Spleen (tissue), 11 donors: ENCODE results near the gene TLDC2. TPM values are rescaled to one million over a fixed set of nuclear protein-coding genes. Genes with fewer than 3 reads are reported as not detected.

Experiments used
- DNase-seq: peaks from one replicate; pipeline ENCODE4 v3.0.0-alpha.2; 2020
- H3K27ac ChIP-seq, 8 donors: fragments of 200-600 bp; sonication (generic) in 7 of 8; 1 replicate in 4 of 8; 2 replicates in 4 of 8; pipeline versions ENCODE4 v1.5.0 to v1.8.0; 2016 to 2021; ENCODE audit warnings: inconsistent platforms in 4 of 8, mild to moderate bottlenecking in 4 of 8, moderate library complexity in 1 of 8
- H3K27me3 ChIP-seq, 7 donors: fragments of 200-600 bp; sonication (generic) in 6 of 7; replicated peaks in 1 of 7; 1 replicate in 4 of 7; 2 replicates in 3 of 7; pipeline versions ENCODE4 v1.5.0 to v1.8.0; 2016 to 2021; ENCODE audit warnings: inconsistent platforms in 3 of 7, mild to moderate bottlenecking in 1 of 7
- H3K36me3 ChIP-seq, 6 donors: fragments of 200-600 bp; sonication (generic) in 5 of 6; 1 replicate in 4 of 6; 2 replicates in 2 of 6; pipeline versions ENCODE4 v1.5.0 to v1.8.0; 2016 to 2021; ENCODE audit warnings: inconsistent platforms in 2 of 6
- H3K4me1 ChIP-seq, 6 donors: fragments of 200-600 bp; sonication (generic) in 5 of 6; 1 replicate in 3 of 6; 2 replicates in 3 of 6; pipeline versions ENCODE4 v1.5.0 to v1.8.0; 2016 to 2021; ENCODE audit warnings: inconsistent platforms in 3 of 6
- H3K4me3 ChIP-seq, 8 donors: fragments of 200-600 bp; sonication (generic) in 7 of 8; 1 replicate in 4 of 8; 2 replicates in 4 of 8; pipeline versions ENCODE4 v1.5.0 to v1.8.0; 2016 to 2021; ENCODE audit warnings: inconsistent platforms in 4 of 8, mild to moderate bottlenecking in 4 of 8, moderate library complexity in 2 of 8
- H3K9me3 ChIP-seq, 8 donors: fragments of 200-600 bp; sonication (generic) in 7 of 8; 1 replicate in 4 of 8; 2 replicates in 4 of 8; pipeline versions ENCODE4 v1.5.0 to v1.8.0; 2016 to 2021; ENCODE audit warnings: inconsistent platforms in 4 of 8
- POLR2A ChIP-seq, 3 donors: fragments of 450-650 bp; IDR thresholded peaks; one replicate each; pipeline ENCODE4 v1.5.1; 2017; ENCODE audit warnings: antibody characterized with exemption in 3 of 3, mild to moderate bottlenecking in 1 of 3
- POLR2AphosphoS5 ChIP-seq, 3 donors: sonication (generic); formaldehyde crosslinking; IDR thresholded peaks; one replicate each; pipeline ENCODE4 v1.5.1; 2017; ENCODE audit warnings: antibody characterized with exemption in 3 of 3
- WGBS, 5 donors: extraction: QIAGEN DNeasy Blood & Tissue Kit in 3 of 5; methylation state at CpG; one replicate each; pipeline versions ENCODE4 v1.1.5 to v1.1.7; 2013 to 2018; 5-methylcytosine and 5-hydroxymethylcytosine counted together
- intact Hi-C: fragments of 100-400 bp; cut with DNase I; formaldehyde crosslinking; loops from one replicate; pipeline ENCODE4 v1.15.0; 2023; ENCODE audit warnings: low total_unique reads
- polyA plus RNA-seq, 3 donors: library from polyadenylated mRNA; stranded (reverse); fragments of 200-250 nt; gene quantifications; one replicate each; pipeline ENCODE4 v1.2.1, GENCODE V29; 2013
- total RNA-seq, 7 donors: library from RNA; depleted of rRNA in 3 of 7; stranded (reverse); fragments of >200 nt in 3 of 7; fragmentation: NEBNext Ultra II Directional in 4 of 7; extraction: Animal tissue kit (Norgen Biotek cat#: 25700) in 4 of 7; gene quantifications; one replicate each; pipeline versions ENCODE4 v1.1.0 to v1.2.1, GENCODE V29; 2016 to 2021
- TF ChIP-seq, protein P1 (sequence below), 11 experiments: fragments of 200-600 bp in 7 of 11; fragments of 450-650 bp in 4 of 11; sonication (generic) in 4 of 11; IDR thresholded peaks in 8 of 11; conservative IDR thresholded peaks in 3 of 11; 1 replicate in 7 of 11; 2 replicates in 4 of 11; pipeline versions ENCODE4 v1.4.0 to v1.8.0; 2016 to 2021; ENCODE audit warnings: antibody characterized with exemption in 11 of 11, inconsistent platforms in 4 of 11, mild to moderate bottlenecking in 1 of 11
- donor health status: healthy with polysubstance abuse.
- donor health status: DM: no; HTN: no; CAD: no; lungs with moderate emphysema.
- donor health status: DM: no; HTN: no; CAD: no.
- donor health status: Bipolar disorder and iron deficiency.
- donor health status: healthy.
- donor health status: DM: no; HTN: no; CAD: no.
- donor health status: DM: yes; HTN: yes; CAD: no.

TLDC2 gene
- total and polyA plus RNA-seq, 10 donors, result 0.05 to 0.16 (median 0.11) TPM; not detected in 7

GRCh38 chr20:36830791-36831691 lies 44.9 kb upstream of the TLDC2 start:
- TF ChIP-seq POLR2A (IDR thresholded peaks at IDR 0.05) (no peak), POLR2AphosphoS5 (IDR thresholded peaks at IDR 0.05) (peak; percentile 78 to 83 (median 81))
- TF ChIP-seq, protein P1, sequence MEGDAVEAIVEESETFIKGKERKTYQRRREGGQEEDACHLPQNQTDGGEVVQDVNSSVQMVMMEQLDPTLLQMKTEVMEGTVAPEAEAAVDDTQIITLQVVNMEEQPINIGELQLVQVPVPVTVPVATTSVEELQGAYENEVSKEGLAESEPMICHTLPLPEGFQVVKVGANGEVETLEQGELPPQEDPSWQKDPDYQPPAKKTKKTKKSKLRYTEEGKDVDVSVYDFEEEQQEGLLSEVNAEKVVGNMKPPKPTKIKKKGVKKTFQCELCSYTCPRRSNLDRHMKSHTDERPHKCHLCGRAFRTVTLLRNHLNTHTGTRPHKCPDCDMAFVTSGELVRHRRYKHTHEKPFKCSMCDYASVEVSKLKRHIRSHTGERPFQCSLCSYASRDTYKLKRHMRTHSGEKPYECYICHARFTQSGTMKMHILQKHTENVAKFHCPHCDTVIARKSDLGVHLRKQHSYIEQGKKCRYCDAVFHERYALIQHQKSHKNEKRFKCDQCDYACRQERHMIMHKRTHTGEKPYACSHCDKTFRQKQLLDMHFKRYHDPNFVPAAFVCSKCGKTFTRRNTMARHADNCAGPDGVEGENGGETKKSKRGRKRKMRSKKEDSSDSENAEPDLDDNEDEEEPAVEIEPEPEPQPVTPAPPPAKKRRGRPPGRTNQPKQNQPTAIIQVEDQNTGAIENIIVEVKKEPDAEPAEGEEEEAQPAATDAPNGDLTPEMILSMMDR (IDR thresholded peaks at IDR 0.05 in 8 of 11, conservative IDR thresholded peaks at IDR 0.05 in 3 of 11), result peak in 3 of 11 experiments; percentile 17 to 31 (median 19)

DNA sequence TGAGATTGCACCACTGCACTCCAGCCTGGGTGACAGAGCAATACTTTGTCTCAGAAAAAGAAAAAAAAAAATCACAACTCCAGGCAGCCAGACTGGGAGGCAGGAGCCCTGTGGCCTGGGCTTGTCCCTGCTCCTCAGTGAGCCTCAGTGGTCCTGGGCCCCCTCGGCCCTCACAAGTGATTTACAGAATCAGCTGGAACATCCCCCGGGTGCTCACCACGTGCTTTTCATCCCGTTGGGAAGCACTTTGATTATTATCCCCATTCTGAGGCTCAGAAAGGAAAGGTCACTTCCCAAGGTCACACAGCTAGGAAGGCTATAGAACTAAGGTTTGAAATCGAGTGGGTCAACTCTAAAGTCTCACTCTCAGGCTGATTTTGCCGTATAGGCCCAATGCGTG lies 43.1 kb upstream of the TLDC2 start:
- intact Hi-C loops, result no loop called here
- H3K4me1 ChIP-seq, result peaks cover 22 to 99% (median 82%) of the 10 kb centered on the region in 6 donors
- WGBS, 5 donors, result 69 to 80% (median 76%) methylated on average over 7 of the region's 7 CpGs

More at GRCh38 chr20:36830791-36831691, 44.9 kb upstream of the TLDC2 start:
- Histone ChIP-seq H3K36me3 (peaks cover 0 to 21% (median 8%) of the 10 kb centered on the region in 6 donors), H3K4me1 (peaks cover 26 to 96% (median 75%) of the 10 kb centered on the region in 6 donors), H3K27ac (peak overlapping the region; percentile 51 to 83 (median 70)), H3K9me3 (no peaks in the 10 kb centered on the region), H3K27me3 (no peaks in the 10 kb centered on the region), H3K4me3 (no peak overlapping the region)
- intact Hi-C loops, result no loop called here
- 47 to 75% (median 68%) methylated on average over 5 to 11 of the region's 11 CpGs for WGBS, 5 donors
- DNase-seq, result peak; percentile 83

DNA sequence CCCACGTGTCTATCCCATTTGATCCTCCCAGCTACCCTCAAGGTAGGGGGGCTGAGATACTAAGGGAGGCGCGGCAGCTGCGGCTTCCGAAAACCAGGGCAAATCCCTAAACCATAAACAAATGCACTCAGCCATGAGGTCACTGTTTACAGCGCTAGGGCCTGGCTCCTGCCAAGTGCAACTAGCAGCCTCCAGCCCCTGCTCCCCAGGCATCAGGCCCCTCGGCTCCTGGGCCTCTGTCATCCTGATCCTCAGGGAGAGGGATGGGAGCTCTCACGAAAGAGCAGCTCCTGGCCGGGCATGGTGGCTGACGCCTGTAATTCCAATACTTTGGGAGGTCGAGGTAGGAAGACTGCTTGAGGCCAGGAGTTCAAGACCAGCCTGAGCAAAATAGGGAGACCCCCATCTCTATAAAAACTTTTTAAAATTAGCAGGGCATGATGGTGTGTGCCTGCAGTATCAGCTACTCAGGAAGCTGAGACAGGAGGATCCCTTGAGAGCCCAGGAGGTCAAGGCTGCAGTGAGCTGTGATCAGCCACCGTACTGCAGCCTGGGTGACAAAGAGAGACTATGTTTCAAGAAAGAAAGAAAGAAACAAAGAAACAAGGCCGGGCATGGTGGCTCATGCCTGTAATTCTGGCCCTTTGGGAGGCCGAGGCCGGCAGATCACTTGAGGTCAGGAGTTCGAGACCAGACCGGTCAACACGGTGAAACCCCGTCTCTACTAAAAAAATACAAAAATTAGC lies 42.5 kb upstream of the TLDC2 start:
- no peak for DNase-seq
- H3K4me1 ChIP-seq, result peaks cover 16 to 99% (median 75%) of the 10 kb centered on the region in 6 donors

More for the DNA sequence above, 43.1 kb upstream of the TLDC2 start:
- Histone ChIP-seq H3K27ac (peak overlapping the region in 6 of 8 donors; percentile 34 to 83 (median 76)), H3K27me3 (no peaks in the 10 kb centered on the region), H3K4me3 (no peak overlapping the region), H3K9me3 (no peaks in the 10 kb centered on the region), H3K36me3 (peaks cover 0 to 15% (median 8%) of the 10 kb centered on the region in 6 donors)
- TF ChIP-seq, protein P1 (IDR thresholded peaks at IDR 0.05 in 8 of 11, conservative IDR thresholded peaks at IDR 0.05 in 3 of 11), result no peak
- TF ChIP-seq POLR2A (IDR thresholded peaks at IDR 0.05), result no peak
- TF ChIP-seq POLR2AphosphoS5 (IDR thresholded peaks at IDR 0.05), result no peak
- DNase-seq, result no peak

More for the DNA sequence above, 42.5 kb upstream of the TLDC2 start:
- peak overlapping the region in 5 of 8 donors; percentile 67 to 83 (median 77) for H3K27ac ChIP-seq
- intact Hi-C loops, result no loop called here
- no peaks in the 10 kb centered on the region for H3K27me3 ChIP-seq
- TF ChIP-seq POLR2A (IDR thresholded peaks at IDR 0.05) (no peak), POLR2AphosphoS5 (IDR thresholded peaks at IDR 0.05) (no peak)
- TF ChIP-seq, protein P1 (IDR thresholded peaks at IDR 0.05 in 8 of 11, conservative IDR thresholded peaks at IDR 0.05 in 3 of 11), result no peak
- no peaks in the 10 kb centered on the region for H3K9me3 ChIP-seq
- peaks cover 0 to 15% (median 5%) of the 10 kb centered on the region in 6 donors for H3K36me3 ChIP-seq
- 77 to 85% (median 79%) methylated on average over 17 to 19 of the region's 19 CpGs for WGBS, 5 donors
- H3K4me3 ChIP-seq, result no peak overlapping the region
